GDM1 (cell line): ENCODE results near the gene ZSCAN1.
"Not testable (repeated sequence)": the region's sequence is repeated elsewhere in the genome, so short reads cannot be mapped to it uniquely, and the experiment has no call there.

Experiments used
- DNase-seq: peaks from one replicate; lab custom pipeline; 2025; lab: John Stamatoyannopoulos, UW

Gene ZSCAN1

GRCh38 chr19:58033741-58034476 is at the start of gene ZSCAN1:
TSS of gene ZSCAN1 (plus strand) at chr19:58034025. CDS start at chr19:58037837, 3,812 bp downstream.
- no peak for DNase-seq

- DNase-seq: no peak
Measured at GRCh38 chr19:57992841-57993240, 41.0 kb upstream of the ZSCAN1 start.

- no peak for DNase-seq
Measured at GRCh38 chr19:58000677-58001076, 33.1 kb upstream of the ZSCAN1 start.

GRCh38 chr19:58001895-58002369 is 31.9 kb upstream of the ZSCAN1 start:
- no peak for DNase-seq

GRCh38 chr19:58002384-58003173 is 31.2 kb upstream of the ZSCAN1 start, which contains the start of gene ZNF606:
TSS of gene ZNF606 (minus strand) at chr19:58002820. CDS start at chr19:58001319, 1,501 bp downstream.
- peak; percentile 78 for DNase-seq

GRCh38 chr19:58003174-58003828 is 30.5 kb upstream of the ZSCAN1 start:
- no peak for DNase-seq

- no peak for DNase-seq
Measured at GRCh38 chr19:58007285-58007684, 26.5 kb upstream of the ZSCAN1 start.

GRCh38 chr19:58008877-58009276 is 24.9 kb upstream of the ZSCAN1 start:
- not testable (repeated sequence) for DNase-seq

GRCh38 chr19:58009301-58009665 is 24.5 kb upstream of the ZSCAN1 start:
- no peak for DNase-seq

- DNase-seq: no peak
Measured at GRCh38 chr19:58009666-58010301, 24.0 kb upstream of the ZSCAN1 start.

GRCh38 chr19:58010507-58010906 is 23.3 kb upstream of the ZSCAN1 start:
- DNase-seq: no peak

GRCh38 chr19:58014141-58014540 is 19.7 kb upstream of the ZSCAN1 start:
- no peak for DNase-seq

GRCh38 chr19:58020129-58020528 is 13.7 kb upstream of the ZSCAN1 start:
- no peak for DNase-seq

GRCh38 chr19:58021541-58022282 is 12.1 kb upstream of the ZSCAN1 start:
- peak; percentile 1 for DNase-seq

GRCh38 chr19:58022283-58022660 is 11.6 kb upstream of the ZSCAN1 start:
- no peak for DNase-seq

GRCh38 chr19:58024661-58025060 is 9.2 kb upstream of the ZSCAN1 start:
- DNase-seq: no peak

GRCh38 chr19:58034477-58034793 is 610 bp downstream of the ZSCAN1 start:
- DNase-seq: no peak

- DNase-seq: no peak
Measured at GRCh38 chr19:58035863-58036262, 2.0 kb downstream of the ZSCAN1 start.

GRCh38 chr19:58037927-58038687 is 4.3 kb downstream of the ZSCAN1 start:
- no peak for DNase-seq

GRCh38 chr19:58038688-58039204 is 4.9 kb downstream of the ZSCAN1 start:
- DNase-seq: no peak
